BJ (cell line): ENCODE data around the gene KRT8. TPM values are rescaled to one million over a fixed set of nuclear protein-coding genes. Genes with fewer than 3 reads are reported as not detected.

Experiments used
- CTCF ChIA-PET: fragments of 350-600 bp; formaldehyde crosslinking; extraction: SDS; loops from one replicate; lab custom pipeline; 2021; ENCODE audit warnings: antibody characterized with exemption, inconsistent platforms; lab: Yijun Ruan, JAX
- POLR2A ChIA-PET: fragments of 300-600 bp; sonication (Branson Sonifier 250); formaldehyde crosslinking; extraction: SDS; loops from one replicate; lab custom pipeline; 2021; ENCODE audit warnings: antibody characterized with exemption; lab: Charles Lee
- DNase-seq: peaks from one replicate; pipeline ENCODE4 v3.0.0-alpha.2; 2011; ENCODE audit warnings: low read depth
- H3K27me3 ChIP-seq: 2 replicates; pipeline ENCODE4 v1.6.0; 2011; ENCODE audit warnings: low read length; ENCODE audit not compliant: control insufficient read depth, insufficient read depth
- H3K36me3 ChIP-seq: 2 replicates; pipeline ENCODE4 v1.5.1; 2011; ENCODE audit warnings: low read length; ENCODE audit not compliant: control insufficient read depth, insufficient read depth
- H3K4me3 ChIP-seq: 2 replicates; pipeline ENCODE4 v1.5.1; 2011; ENCODE audit warnings: low read depth, mild to moderate bottlenecking, control low read depth, low read length
- CTCF ChIP-seq: IDR thresholded peaks from 2 replicates; pipeline ENCODE4 v1.5.1; 2011; ENCODE audit warnings: low read depth, mild to moderate bottlenecking, control low read depth, inconsistent platforms, low read length, moderate library complexity; ENCODE audit not compliant: insufficient read depth
- polyA plus RNA-seq: library from polyadenylated mRNA; depleted of rRNA; stranded (reverse); fragments of >200 nt; gene quantifications from 2 replicates; pipeline ENCODE4 v1.2.3, GENCODE V29; 2011

Gene KRT8
- polyA plus RNA-seq, 1 experiment: 41.6 TPM

GRCh38 chr12:52946334-52946733, 41.5 kb upstream of the KRT8 start:
- Histone ChIP-seq H3K27me3 (no peaks in the 10 kb centered on the region), H3K4me3 (no peak overlapping the region), H3K36me3 (peaks cover 5% of the 10 kb centered on the region)
- POLR2A ChIA-PET: interaction anchor here (0.6 kb wide), 1 partner anchor 39 kb away, joined by 3 read pairs; no protein-coding TSS in a partner anchor
- CTCF ChIA-PET: interaction anchor here (0.6 to 3.1 kb wide), 4 partner anchors 16 to 66 kb away, joined by 3 to 25 read pairs (median 14); no protein-coding TSS in a partner anchor
- DNase-seq: no peak
- no peak for TF ChIP-seq CTCF

- Histone ChIP-seq H3K4me3 (no peak overlapping the region), H3K36me3 (peaks cover 2% of the 10 kb centered on the region; the same call in 1 of the 2 replicates), H3K27me3 (no peaks in the 10 kb centered on the region)
- POLR2A ChIA-PET: interaction anchor here (0.6 kb wide), 1 partner anchor 10 kb away, joined by 3 read pairs; no protein-coding TSS in a partner anchor
- CTCF ChIA-PET: interaction anchor here (0.6 to 3.1 kb wide), 4 partner anchors 16 to 65 kb away, joined by 3 to 25 read pairs (median 14); no protein-coding TSS in a partner anchor
- DNase-seq: no peak
- no peak for TF ChIP-seq CTCF
Measured at GRCh38 chr12:52945389-52946232, 40.7 kb upstream of the KRT8 start.

- H3K36me3 ChIP-seq: peaks cover 2% of the 10 kb centered on the region; the same call in 1 of the 2 replicates
- CTCF ChIA-PET: interaction anchor here (2.7 to 3.1 kb wide), 2 partner anchors 35 to 60 kb away, joined by 18 to 25 read pairs; no protein-coding TSS in a partner anchor
Measured at GRCh38 chr12:52944683-52945388, 40.0 kb upstream of the KRT8 start.

GRCh38 chr12:52942901-52943181, 38.0 kb upstream of the KRT8 start:
- no peak for DNase-seq
- POLR2A ChIA-PET: no interaction called here
- Histone ChIP-seq H3K36me3 (peaks cover 2% of the 10 kb centered on the region; the same call in 1 of the 2 replicates), H3K27me3 (no peaks in the 10 kb centered on the region), H3K4me3 (no peak overlapping the region)
- CTCF ChIA-PET: interaction anchor here (4.3 kb wide), 1 partner anchor 58 kb away, joined by 17 read pairs; no protein-coding TSS in a partner anchor
- TF ChIP-seq CTCF: no peak

More at GRCh38 chr12:52944683-52945388, 40.0 kb upstream of the KRT8 start:
- DNase-seq: no peak
- no peak for TF ChIP-seq CTCF
- POLR2A ChIA-PET: interaction anchor here (0.6 kb wide), 1 partner anchor 9 kb away, joined by 3 read pairs; no protein-coding TSS in a partner anchor
- no peaks in the 10 kb centered on the region for H3K27me3 ChIP-seq
- no peak overlapping the region for H3K4me3 ChIP-seq
